SK-N-SH (cell line): ENCODE data around the gene KRTAP1-4. TPM values are rescaled to one million over a fixed set of nuclear protein-coding genes. Genes with fewer than 3 reads are reported as not detected.

Experiments
- CTCF ChIA-PET: fragments of 300-600, 350-600 bp; formaldehyde crosslinking; extraction: SDS; loops from one replicate; lab custom pipeline; 2021; lab: Yijun Ruan, JAX
- POLR2A ChIA-PET: fragments of 350-600 bp; sonication (Branson Sonifier 250); formaldehyde crosslinking; extraction: SDS; loops from one replicate; lab custom pipeline; 2020; ENCODE audit warnings: antibody characterized with exemption, inconsistent platforms; lab: Yijun Ruan, JAX
- DNase-seq: peaks from one replicate; pipeline ENCODE4 v3.0.0; 2012
- H2AFZ ChIP-seq: fragments of 200-600 bp; sonication (generic); 2 replicates; pipeline ENCODE4 v1.8.1; 2016; ENCODE audit warnings: antibody characterized with exemption, mild to moderate bottlenecking, low read depth
- H3F3A ChIP-seq: fragments of 200-600 bp; sonication (generic); replicated peaks from 2 replicates; pipeline ENCODE3; 2016; ENCODE audit warnings: antibody characterized with exemption, mild to moderate bottlenecking; ENCODE audit not compliant: insufficient read depth
- H3K27ac ChIP-seq, 2 experiments: fragments of 200-500 bp in 1 of 2; fragments of 200-600 bp in 1 of 2; sonication (Bioruptor generic) in 1 of 2; sonication (generic), shearing (Covaris generic) in 1 of 2; 2 replicates each; pipeline versions ENCODE4 v1.5.1 to v1.6.1; 2014 to 2016; ENCODE audit warnings: low read depth in 2 of 2, inconsistent platforms in 1 of 2, low read length in 1 of 2, mild to moderate bottlenecking in 1 of 2, mixed read lengths in 1 of 2
- H3K27me3 ChIP-seq: fragments of 200-600 bp; sonication (generic), shearing (Covaris generic); 2 replicates; pipeline ENCODE4 v1.6.1; 2016; ENCODE audit warnings: mixed run types; ENCODE audit not compliant: insufficient read depth
- H3K36me3 ChIP-seq, 2 experiments: fragments of 200-500 bp in 1 of 2; fragments of 200-600 bp in 1 of 2; sonication (Bioruptor generic) in 1 of 2; sonication (generic) in 1 of 2; replicated peaks in 1 of 2; 2 replicates each; pipeline versions ENCODE3 to v1.5.1; 2014 to 2016; ENCODE audit warnings: low read length in 1 of 2, mild to moderate bottlenecking in 1 of 2; ENCODE audit not compliant: insufficient read depth in 2 of 2, control insufficient read depth in 1 of 2
- H3K4me1 ChIP-seq, 2 experiments: fragments of 200-500 bp in 1 of 2; fragments of 200-600 bp in 1 of 2; sonication (Bioruptor generic) in 1 of 2; sonication (generic), shearing (Covaris generic) in 1 of 2; 2 replicates each; pipeline versions ENCODE4 v1.5.1 to v1.6.1; 2014 to 2016; ENCODE audit warnings: low read depth in 1 of 2, low read length in 1 of 2, mixed run types in 1 of 2; ENCODE audit not compliant: insufficient read depth in 2 of 2, control insufficient read depth in 1 of 2
- H3K4me2 ChIP-seq: fragments of 200-600 bp; sonication (generic), shearing (Covaris generic); 2 replicates; pipeline ENCODE4 v1.6.1; 2017; ENCODE audit warnings: mixed run types
- H3K4me3 ChIP-seq, 2 experiments: fragments of 200-500 bp in 1 of 2; fragments of 200-600 bp in 1 of 2; sonication (Bioruptor generic) in 1 of 2; sonication (generic), shearing (Covaris generic) in 1 of 2; 2 replicates each; pipeline versions ENCODE4 v1.5.1 to v1.8.1; 2014 to 2016; ENCODE audit warnings: low read depth in 2 of 2, inconsistent platforms in 1 of 2, low read length in 1 of 2, mild to moderate bottlenecking in 1 of 2, mixed read lengths in 1 of 2, moderate library complexity in 1 of 2
- H3K79me2 ChIP-seq: fragments of 200-600 bp; sonication (generic); 2 replicates; pipeline ENCODE4 v1.8.1; 2017; ENCODE audit warnings: mild to moderate bottlenecking; ENCODE audit not compliant: insufficient read depth
- H3K9ac ChIP-seq: fragments of 200-600 bp; sonication (generic); 2 replicates; pipeline ENCODE4 v1.6.1; 2017; ENCODE audit warnings: mixed run types
- H3K9me2 ChIP-seq: fragments of 200-600 bp; sonication (generic); 2 replicates; pipeline ENCODE4 v1.6.1; 2017; ENCODE audit warnings: mixed run types
- H3K9me3 ChIP-seq: fragments of 200-600 bp; sonication (generic); 2 replicates; pipeline ENCODE4 v1.6.1; 2017; ENCODE audit warnings: mixed run types, mild to moderate bottlenecking, moderate library complexity
- H4K20me1 ChIP-seq: fragments of 200-600 bp; sonication (generic); 2 replicates; pipeline ENCODE4 v1.6.1; 2017; ENCODE audit warnings: mild to moderate bottlenecking, mixed run types; ENCODE audit not compliant: insufficient read depth
- EP300 ChIP-seq, 2 experiments: IDR thresholded peaks; 2 replicates each; pipeline versions ENCODE4 v1.4.0 to v1.6.1; 2012; ENCODE audit warnings: borderline replicate concordance in 1 of 2, low read depth in 1 of 2, low read length in 1 of 2
- FOXJ3 ChIP-seq: sonication (generic); formaldehyde crosslinking; IDR thresholded peaks from 2 replicates; pipeline ENCODE4 v1.5.1; 2020; ENCODE audit warnings: mild to moderate bottlenecking, missing genetic modification reagents
- GATA2 ChIP-seq: sonication (generic); formaldehyde crosslinking; IDR thresholded peaks from 2 replicates; pipeline ENCODE4 v1.5.0; 2020; ENCODE audit warnings: mild to moderate bottlenecking, missing genetic modification reagents
- IRF3 ChIP-seq: fragments of 150-350 bp; IDR thresholded peaks from 2 replicates; pipeline ENCODE4 v1.6.1; 2016; ENCODE audit warnings: mild to moderate bottlenecking, low read depth, low read length
- MAX ChIP-seq: IDR thresholded peaks from 2 replicates; pipeline ENCODE4 v1.4.0; 2012; ENCODE audit warnings: low read depth
- MEF2A ChIP-seq: IDR thresholded peaks from 2 replicates; pipeline ENCODE4 v1.4.0; 2012; ENCODE audit warnings: low read depth, borderline replicate concordance
- NRF1 ChIP-seq: IDR thresholded peaks from 2 replicates; pipeline ENCODE4 v1.6.1; 2012; ENCODE audit warnings: low read depth, mild to moderate bottlenecking, low read length
- POLR2AphosphoS5 ChIP-seq: IDR thresholded peaks from 2 replicates; pipeline ENCODE4 v1.6.1; 2012; ENCODE audit warnings: low read depth, low read length
- RFX5 ChIP-seq: IDR thresholded peaks from 2 replicates; pipeline ENCODE4 v1.6.1; 2012; ENCODE audit warnings: mild to moderate bottlenecking, improper control_type of control experiment, low read length
- RXRA ChIP-seq: IDR thresholded peaks from 2 replicates; pipeline ENCODE4 v1.4.0; 2012; ENCODE audit warnings: low read depth, mild to moderate bottlenecking, borderline replicate concordance
- SMC3 ChIP-seq: IDR thresholded peaks from 2 replicates; pipeline ENCODE4 v1.6.1; 2012; ENCODE audit warnings: low read depth, low read length, improper control_type of control experiment
- TAF1 ChIP-seq: IDR thresholded peaks from 2 replicates; pipeline ENCODE4 v1.6.1; 2012; ENCODE audit warnings: low read depth, mild to moderate bottlenecking, low read length, moderate library complexity, borderline replicate concordance
- TCF12 ChIP-seq: IDR thresholded peaks from 2 replicates; pipeline ENCODE4 v1.4.0; 2012
- USF1 ChIP-seq: IDR thresholded peaks from 2 replicates; pipeline ENCODE4 v1.4.0; 2012; ENCODE audit warnings: low read depth, borderline replicate concordance
- USF2 ChIP-seq: fragments of 150-350 bp; IDR thresholded peaks from 2 replicates; pipeline ENCODE4 v1.6.1; 2017; ENCODE audit warnings: antibody characterized with exemption, low read length, low read depth, borderline replicate concordance
- WGBS: methylation state at CpG from one replicate; pipeline ENCODE4 v1.1.6; 2017; ENCODE audit warnings: low lambda C conversion rate; 5-methylcytosine and 5-hydroxymethylcytosine counted together
- polyA plus RNA-seq, 3 experiments: library from polyadenylated mRNA; depleted of rRNA; stranded (reverse); fragments of >200 nt; gene quantifications; 2 replicates each; pipeline ENCODE4 v1.2.3, GENCODE V29; 2012

The KRTAP1-4 gene
- polyA plus RNA-seq, 1 of the 3 experiments (the other 2 are of a cell fraction) = not detected

GRCh38 chr17:41069031-41069430, 39.0 kb upstream of the KRTAP1-4 start:
- CTCF ChIA-PET = no interaction called here
- 41% methylated on average over 3 of the region's 3 CpGs for WGBS

GRCh38 chr17:41067281-41067680, 37.3 kb upstream of the KRTAP1-4 start:
- no peak overlapping the region for H2AFZ ChIP-seq
- ChIA-PET CTCF (no interaction called here), POLR2A (no interaction called here)
- no peak overlapping the region for H3K4me2 ChIP-seq
- H3K4me1 ChIP-seq = peaks cover 0 to 8% of the 10 kb centered on the region in 2 experiments; a peak in 1 of 4 replicates
- no peak for DNase-seq
- no peak overlapping the region for H3K4me3 ChIP-seq
- no peak overlapping the region for H3K27ac ChIP-seq
- H3K9ac ChIP-seq = no peak overlapping the region
- no peaks in the 10 kb centered on the region for H4K20me1 ChIP-seq
- H3K27me3 ChIP-seq = no peaks in the 10 kb centered on the region
- no peaks in the 10 kb centered on the region for H3K36me3 ChIP-seq
- H3F3A ChIP-seq = no peaks in the 10 kb centered on the region
- TF ChIP-seq SMC3 (no peak), EP300 (IDR thresholded peaks at IDR 0.05; ENCODE audit: borderline replicate concordance in 1 of 2, low read depth in 1 of 2, low read length in 1 of 2) (no peak), USF2 (no peak), USF1 (no peak), MAX (no peak), MEF2A (no peak), RXRA (no peak), POLR2AphosphoS5 (no peak), FOXJ3 (CRISPR knock-in tag) (no peak), GATA2 (CRISPR knock-in tag) (no peak)
- no peaks in the 10 kb centered on the region for H3K79me2 ChIP-seq
- H3K9me3 ChIP-seq = no peaks in the 10 kb centered on the region
- H3K9me2 ChIP-seq = no peaks in the 10 kb centered on the region

More at GRCh38 chr17:41069031-41069430, 39.0 kb upstream of the KRTAP1-4 start:
- Histone ChIP-seq H4K20me1 (no peaks in the 10 kb centered on the region), H3K9ac (no peak overlapping the region), H2AFZ (no peak overlapping the region), H3K4me3 (no peak overlapping the region), H3K36me3 (no peaks in the 10 kb centered on the region), H3K9me3 (no peaks in the 10 kb centered on the region), H3K27me3 (no peaks in the 10 kb centered on the region), H3K79me2 (no peaks in the 10 kb centered on the region), H3K9me2 (no peaks in the 10 kb centered on the region; the same call in 1 of the 2 replicates), H3K4me1 (no peaks in the 10 kb centered on the region), H3K4me2 (no peak overlapping the region), H3K27ac (no peak overlapping the region), H3F3A (no peaks in the 10 kb centered on the region)
- DNase-seq = no peak
- no peak for TF ChIP-seq MEF2A
- TF ChIP-seq TAF1 = no peak
- no peak for TF ChIP-seq TCF12
- TF ChIP-seq IRF3 = no peak
- no peak for TF ChIP-seq NRF1
- TF ChIP-seq RFX5 = no peak
- POLR2A ChIA-PET = no interaction called here
